ENCODE data around the gene KIF1B.
"Not testable (repeated sequence)": the region's sequence is repeated elsewhere in the genome, so short reads cannot be mapped to it uniquely, and the experiment has no call there.

The KIF1B gene

DNA sequence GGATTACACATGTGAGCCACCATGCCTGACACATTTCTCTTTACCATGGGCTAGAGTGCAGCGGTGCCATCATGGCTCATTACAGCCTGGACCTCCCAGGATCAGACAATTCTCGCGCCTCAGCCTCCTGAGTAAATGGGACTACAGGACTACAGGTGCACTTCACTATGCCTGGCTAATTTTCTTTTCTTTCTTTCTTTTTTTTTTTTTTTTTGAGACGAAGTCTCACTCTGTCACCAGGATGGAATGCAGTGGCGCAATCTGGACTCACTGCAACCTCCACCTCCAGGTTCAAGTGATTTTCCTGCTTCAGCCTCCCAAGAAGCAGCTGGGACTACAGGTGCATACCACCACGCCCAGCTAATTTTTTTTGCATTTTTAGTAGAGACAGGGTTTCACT is 14.8 kb upstream of the KIF1B start:
- no peak for DNase-seq (ENCODE audit: low read depth in 2 of 2)

DNA sequence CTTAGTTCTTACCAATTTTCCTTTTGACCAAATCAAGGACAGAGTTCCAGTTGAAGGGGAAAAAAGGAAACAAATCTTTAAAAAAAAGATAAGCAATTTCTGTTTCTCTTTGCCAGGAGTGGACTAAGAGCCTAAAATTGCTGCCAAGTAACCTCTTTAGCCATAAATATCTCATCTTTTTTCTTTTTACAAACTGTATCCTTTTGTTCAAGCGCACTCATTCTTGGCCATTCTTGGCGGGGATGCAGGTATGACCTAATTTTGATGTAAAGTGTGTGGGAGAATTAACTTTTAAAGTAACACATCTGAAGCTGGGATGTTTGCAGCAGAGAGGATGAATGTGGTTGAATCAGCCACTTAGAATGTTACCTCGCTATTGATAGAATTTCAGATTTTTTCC is 13.4 kb upstream of the KIF1B start:
- no peak for DNase-seq (ENCODE audit: low read depth in 2 of 2)

DNA sequence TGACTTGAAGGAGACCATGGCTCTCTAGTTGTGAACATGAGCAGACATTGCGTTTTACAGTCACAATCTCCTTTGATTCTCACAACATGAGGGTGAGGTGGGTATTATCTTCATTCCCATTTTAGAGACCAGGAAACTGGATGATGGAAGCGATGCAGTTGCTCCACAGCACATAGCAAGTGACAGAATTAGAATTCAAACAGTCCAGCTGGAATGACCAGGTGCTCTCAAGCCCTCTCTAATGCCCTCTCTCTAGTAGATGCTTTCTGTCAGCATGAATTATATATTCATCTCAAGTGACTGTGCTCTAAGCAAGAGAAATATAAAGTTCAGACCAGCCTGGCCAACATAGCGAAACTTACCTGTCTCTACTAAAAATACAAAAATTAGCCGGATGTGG is 9.8 kb upstream of the KIF1B start:
- DNase-seq (ENCODE audit: low read depth in 2 of 2), result no peak

DNA sequence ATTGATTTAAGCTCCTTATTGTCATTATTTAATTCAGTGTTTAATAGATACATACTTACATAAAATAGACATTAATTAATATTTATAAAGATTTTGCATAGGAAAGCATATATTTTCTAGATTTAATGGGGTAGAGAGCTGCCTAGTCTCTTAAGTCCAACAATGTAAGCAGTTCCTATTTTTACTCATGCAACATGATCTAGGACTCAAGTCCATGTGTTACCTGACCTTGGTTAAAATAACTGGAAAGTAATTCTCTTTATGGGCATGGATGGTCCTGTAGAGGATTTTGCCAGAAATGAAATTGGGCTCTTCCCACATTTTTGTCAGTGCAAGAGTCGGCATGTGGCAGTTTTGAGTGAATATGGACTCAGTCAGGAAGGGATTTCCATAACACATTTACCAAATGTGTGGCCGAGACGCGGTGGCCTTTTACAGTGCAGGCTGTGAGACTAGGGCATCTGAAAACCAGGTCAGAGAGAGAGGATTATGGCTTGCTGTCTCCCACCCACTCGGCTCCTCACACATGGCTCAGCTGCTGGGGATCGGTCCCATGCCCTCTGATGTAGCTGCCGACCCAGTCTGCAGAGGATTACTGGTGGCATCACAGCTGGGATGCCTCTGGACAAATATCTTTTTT is 6.2 kb upstream of the KIF1B start:
- no peak for DNase-seq (ENCODE audit: low read depth in 2 of 2)

DNA sequence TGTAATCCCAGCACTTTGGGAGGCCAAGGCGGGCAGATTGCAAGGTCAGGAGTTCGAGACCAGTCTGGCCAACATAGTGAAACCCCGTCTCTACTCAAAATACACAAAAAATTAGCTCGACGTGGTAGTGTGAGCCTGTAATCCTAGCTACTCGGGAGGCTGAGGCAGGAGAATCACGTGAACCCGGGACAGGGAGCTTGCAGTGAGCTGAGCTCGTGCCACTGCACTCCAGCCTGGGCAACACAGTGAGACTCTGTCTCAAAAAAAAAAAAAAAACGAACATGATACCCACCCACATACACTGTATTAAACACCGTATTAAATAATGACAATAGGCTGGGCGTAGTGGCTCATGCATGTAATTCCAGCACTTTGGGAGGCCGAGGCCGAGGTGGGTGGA is 5.2 kb upstream of the KIF1B start:
- DNase-seq (ENCODE audit: low read depth in 2 of 2), result not testable (repeated sequence)

DNA sequence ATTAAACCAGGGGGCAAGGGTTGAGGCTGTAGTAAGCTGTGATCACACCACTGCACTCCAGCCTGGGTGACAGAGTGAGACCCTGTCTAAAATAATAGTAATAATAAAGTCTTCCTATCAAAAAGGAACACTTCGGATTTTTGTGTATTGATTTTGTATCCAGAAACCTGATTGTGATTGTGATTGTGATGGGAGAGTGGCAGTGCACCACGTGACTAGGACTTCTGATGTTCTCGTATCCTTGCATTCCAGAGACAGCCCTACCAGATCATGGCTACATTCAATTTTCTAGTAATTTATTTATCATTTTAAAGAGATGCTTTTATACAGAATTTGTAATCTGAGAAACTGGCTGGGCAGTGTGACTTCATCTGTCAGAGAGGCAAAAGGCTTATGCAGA is 2.6 kb upstream of the KIF1B start:
- no peak for DNase-seq (ENCODE audit: low read depth in 2 of 2)

DNA sequence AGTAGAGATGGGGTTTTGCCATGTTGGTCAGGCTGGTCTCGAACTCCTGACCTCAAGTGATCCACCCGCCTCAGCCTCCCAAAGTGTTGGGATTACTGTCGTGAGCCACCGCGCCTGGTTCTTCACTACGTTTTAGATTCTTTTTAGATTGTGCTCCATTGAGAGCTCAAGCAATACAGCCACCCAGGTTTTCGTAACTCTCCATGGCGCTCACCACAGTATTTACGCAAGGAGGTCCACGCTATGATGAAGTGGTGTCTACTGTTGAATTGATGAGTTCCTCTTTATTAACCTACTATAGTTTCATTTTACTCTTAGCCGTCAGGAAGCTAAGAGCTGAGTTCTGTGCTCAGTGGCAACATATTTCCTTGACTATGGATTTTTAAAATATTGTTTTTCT is 1.8 kb upstream of the KIF1B start:
- DNase-seq (ENCODE audit: low read depth in 2 of 2), result no peak

DNA sequence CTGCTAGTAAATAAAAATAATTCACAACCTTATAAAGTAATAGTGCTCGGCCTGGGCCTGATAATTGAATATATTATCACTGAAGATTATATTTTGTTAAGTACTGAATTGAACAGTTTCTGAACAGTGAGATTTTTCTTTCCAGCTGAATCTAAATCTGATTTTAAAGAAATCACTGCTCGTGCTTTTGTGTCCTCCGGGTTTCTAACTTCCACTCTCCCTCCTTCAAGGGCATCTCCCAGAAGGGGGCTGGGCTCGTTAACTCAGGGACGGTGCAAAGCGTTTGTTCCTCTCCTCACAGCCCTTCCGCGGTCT is 823 bp upstream of the KIF1B start:
- no peak for DNase-seq (ENCODE audit: low read depth in 2 of 2)

DNA sequence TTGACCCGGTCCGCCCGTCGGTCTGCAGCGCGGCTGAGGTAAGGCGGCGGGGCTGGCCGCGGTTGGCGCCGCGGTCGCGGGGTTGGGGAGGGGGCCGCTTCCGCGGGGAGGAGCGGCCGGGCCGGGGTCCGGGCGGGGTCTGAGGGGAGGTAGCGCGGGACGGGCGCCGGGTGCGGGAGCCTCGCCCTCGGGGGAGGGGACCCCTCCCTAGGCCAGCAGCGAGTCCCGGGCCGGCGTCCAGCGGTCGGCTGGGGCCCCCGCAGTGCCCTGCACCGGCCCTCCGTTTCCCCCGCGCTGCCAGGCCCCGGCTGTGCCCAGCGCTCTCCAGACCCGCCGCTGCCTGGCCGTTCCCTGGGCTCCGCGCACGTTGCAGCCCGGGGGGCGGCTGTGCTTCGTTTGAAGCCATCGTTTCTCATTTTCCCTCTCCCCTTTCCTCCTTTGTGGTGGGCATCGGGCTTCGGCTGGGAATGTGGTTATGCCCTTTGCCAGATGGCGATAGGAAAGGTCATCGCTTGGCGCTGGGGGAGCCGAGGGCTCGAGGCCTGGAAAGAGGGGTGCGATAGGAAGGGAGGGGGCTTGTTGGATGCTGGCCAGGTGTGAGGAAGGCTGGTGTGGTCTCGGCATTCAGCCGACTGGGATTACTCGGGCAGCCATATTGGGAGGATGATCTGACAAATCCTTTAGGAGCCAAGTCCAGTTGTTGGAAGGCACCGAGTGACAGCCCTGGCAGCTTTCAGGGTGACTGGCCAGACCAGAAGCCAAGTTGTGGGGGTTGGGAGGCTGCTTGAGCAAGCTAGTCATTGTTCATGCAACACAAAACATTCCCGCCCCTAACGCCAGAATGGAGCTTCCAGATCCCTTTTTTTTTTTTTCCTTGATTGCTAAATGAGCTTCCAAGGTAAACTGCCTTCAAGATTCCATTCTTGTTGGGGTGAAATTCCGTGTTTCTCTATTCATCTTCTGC is 753 bp downstream of the KIF1B start:
- DNase-seq (ENCODE audit: low read depth in 2 of 2), result peak; percentile 59

DNA sequence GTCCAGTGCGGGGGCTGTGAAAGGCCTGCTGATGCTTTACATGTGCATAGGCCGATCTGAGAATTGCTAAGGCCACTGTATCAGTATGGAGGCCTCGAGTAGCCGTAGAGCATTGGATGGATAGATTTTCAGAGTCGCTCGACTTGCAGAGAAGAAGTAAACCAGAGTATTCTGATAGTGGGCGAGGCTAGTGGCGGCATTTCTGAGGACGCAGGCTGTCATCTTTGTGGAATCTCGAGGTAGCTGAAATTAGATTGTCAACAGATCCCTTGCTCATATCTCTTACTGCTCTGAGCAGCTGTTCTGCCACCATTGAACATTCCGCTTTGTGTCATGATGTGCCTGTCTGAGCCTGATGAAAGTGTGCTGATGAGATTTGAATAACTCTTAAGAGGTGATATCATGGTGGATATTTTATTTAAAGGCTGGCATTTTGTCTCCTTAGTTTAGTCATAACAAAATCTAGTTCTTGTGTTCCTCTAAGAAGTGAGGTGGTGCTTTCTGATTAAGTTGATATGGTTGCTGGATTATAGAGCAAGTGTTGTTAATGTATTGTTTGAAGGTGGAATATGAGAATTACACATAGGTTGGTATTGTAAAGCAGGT is 1.5 kb downstream of the KIF1B start:
- no peak for DNase-seq (ENCODE audit: low read depth in 2 of 2)

DNA sequence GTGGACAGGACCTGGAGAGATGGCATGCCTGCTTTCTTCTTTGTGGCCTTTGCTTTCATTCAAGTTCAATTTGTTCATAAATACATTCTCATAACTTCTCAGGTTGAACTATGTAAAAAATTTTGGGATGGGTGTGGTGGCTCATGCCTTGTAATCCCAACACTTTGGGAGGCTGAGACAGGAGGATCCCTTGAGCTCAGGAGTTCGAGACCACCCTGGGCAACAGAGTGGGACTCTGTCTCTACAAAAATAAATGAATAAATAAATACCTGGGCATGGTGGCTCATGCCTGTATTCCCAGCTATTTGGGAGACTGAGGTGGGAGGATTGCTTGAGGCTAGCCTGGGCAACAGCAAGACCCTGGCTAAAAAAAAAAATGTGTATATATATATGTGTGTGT is 2.1 kb downstream of the KIF1B start:
- DNase-seq (ENCODE audit: low read depth in 2 of 2), result no peak

DNA sequence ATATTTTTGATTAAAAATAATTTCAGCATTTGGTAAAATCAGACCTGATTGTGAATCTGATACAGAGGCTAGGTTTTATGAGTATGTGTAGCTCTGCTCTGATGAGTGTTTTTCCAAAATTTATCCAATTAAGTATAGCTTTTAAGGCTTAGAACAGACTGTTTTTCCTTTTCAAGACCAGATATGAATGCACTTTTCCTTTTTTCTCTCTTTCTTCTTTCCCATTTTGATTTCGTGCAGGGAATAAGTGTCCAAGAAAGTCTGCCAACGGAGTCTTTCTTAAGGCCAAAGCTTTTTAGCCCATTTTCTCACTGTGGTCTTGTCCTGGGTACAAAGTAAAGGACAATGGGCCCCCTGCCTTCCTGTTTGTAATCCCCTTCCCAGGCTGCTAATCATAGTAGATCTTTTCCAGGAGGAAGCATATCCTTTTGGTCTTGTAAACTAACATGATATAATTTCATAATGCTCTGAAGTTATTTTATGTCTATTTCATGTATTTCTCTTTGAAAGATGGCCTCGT is 2.9 kb downstream of the KIF1B start:
- no peak for DNase-seq (ENCODE audit: low read depth in 2 of 2)

DNA sequence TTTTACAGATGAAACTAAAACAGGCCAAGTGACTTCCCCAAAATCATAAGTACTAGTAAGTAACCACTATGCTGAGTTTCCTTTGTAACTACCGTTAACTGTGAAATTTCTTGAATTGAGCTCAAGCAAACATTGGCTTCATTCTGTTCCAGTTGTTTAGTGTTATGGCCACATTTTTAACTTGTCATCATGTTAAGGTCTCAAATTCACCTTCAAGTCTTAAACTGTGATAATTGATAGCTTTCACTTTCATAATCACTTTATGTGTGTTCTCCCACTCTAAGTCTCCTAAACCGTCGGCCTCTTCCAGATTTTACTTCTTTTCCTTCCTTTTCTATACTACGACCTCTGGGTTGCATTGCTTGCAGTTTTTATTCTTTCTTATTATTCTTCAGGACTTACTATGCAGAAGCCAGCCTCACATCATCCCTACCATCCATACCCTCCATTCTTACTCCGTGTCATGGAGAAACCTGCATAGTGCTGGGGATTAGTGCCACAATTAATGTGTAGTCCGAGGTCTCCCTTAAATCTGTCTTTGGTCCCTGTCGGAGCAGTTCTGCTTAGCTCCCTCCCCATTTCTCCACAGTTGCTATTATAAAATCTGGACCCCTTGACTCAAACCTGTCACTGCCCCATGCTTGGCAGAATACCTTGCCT is 5.8 kb downstream of the KIF1B start:
- DNase-seq (ENCODE audit: low read depth in 2 of 2), result no peak

DNA sequence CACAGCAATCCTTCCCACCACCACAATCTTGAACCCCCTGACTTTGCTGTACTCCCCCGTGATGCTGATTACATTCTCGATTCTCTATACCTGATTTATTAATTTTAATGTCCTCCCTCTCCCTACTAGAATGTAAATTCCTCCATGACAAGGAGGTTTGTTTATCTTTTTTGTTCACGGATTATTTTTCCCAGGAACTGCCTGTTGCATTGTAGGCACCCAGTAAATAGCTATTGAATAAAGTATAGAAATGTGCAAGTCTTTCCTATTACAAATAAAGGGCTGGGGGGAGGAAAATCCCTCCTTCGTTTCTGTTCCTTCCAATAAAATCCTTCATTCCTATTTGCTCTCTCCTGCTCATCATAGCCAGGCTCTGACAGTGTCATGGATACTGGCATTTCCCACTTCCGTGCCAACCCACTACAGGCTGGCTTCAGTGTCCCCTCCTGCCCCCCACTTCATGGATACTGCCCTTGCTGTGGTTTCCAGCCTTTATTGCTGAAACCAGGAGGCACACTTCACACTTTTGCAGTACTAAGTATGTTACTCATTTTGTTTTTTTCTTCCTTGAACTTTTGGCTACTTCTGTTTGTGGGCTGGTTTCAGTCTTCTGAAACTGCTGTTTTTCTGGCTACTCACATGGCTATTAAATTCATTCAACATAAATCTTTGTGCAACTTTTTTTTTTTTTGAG is 7.5 kb downstream of the KIF1B start:
- no peak for DNase-seq (ENCODE audit: low read depth in 2 of 2)

DNA sequence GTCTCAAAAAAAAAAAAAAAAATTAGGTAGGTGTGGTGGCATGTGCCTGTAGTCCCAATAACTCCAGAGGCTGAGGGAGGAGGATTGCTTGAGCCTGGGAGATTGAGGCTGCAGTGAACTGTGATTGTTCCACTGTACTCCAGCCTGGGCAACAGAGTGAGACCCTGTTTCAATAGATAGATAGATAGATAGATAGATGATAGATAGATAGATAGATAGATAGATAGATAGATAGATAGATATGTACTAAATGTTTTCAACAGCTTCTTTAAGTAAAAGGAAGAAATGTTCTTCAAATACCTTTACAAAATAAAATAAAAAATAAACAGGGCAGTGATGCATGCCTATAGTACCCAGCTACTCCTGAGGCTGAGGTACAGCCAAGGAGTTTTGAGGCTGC is 9.8 kb downstream of the KIF1B start:
- no peak for DNase-seq (ENCODE audit: low read depth in 2 of 2)

DNA sequence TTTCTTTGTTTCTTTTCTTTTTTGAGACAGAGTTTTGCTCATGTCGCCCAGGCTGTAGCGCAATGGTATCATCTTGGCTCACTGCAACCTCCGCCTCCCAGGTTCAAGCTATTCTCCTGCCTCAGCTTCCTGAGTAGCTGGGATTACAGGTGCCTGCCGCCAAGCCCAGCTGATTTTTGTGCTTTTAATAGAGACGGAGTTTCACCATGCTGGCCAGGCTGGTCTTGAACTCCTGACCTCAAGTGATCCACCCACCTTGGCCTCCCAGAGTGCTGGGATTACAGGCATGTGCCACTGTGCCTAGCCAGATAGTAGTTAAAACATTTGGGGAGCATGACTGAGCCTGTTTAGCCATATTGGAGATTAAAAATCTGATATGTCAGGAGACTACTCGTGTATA is 10.3 kb downstream of the KIF1B start:
- DNase-seq (ENCODE audit: low read depth in 2 of 2), result not testable (repeated sequence)

DNA sequence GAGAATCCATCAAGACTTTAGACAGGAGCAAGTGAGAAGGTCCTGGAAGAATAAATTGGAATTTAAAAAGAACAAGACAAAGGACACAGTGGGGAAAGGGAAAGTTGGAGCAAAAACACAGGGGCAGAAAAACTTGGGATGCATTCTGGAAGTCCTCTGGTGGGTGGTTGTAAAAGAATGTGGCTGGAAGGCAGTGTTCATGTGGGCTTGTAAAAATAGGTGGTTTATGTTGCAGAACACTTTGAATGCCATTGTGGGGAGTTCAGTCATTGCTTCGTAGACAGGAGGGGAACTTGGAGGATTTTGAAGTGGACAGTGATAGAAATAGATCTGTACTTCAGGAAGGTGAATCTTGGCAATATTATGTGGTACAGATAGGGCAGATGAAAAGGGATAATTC is 15.2 kb downstream of the KIF1B start:
- no peak for DNase-seq (ENCODE audit: low read depth in 2 of 2)

DNA sequence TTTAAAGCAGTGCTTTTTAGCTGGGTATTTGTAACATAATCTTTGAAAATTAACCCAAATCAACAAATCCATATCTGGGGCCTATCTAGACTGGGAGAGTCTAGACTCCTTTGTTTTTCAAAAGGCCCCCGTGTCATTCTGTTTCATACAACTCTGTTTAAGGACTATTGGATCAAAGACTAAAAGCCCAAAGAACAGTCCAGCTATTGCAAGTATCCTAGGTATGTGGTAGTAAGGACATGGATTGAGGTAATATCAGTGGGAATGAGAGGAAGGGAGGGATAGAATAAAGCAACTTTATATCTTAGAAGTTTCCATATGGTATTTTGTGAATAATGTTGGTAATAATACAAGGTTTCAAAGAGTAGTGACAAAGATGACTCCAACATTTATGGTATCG is 18.2 kb downstream of the KIF1B start:
- DNase-seq (ENCODE audit: low read depth in 2 of 2), result no peak

DNA sequence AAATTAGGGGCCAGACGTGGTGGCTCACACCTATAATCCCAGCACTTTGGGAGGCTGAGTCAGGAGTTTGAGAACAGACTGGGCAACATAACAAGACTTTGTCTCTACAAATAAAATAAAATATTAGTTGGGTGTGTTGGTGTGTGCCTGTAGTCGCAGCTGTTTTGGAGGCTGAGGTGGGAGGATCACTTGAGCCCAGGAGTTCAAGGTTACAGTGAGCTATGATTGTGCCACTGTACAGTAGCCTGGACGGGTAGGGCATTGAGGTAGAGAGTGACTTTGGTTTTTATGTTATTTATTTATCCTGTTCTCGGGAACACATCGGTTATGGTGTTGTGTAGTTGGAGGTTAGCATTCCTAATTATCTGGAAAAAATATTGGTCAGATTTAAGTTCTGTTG is 19.5 kb downstream of the KIF1B start:
- DNase-seq (ENCODE audit: low read depth in 2 of 2), result no peak

DNA sequence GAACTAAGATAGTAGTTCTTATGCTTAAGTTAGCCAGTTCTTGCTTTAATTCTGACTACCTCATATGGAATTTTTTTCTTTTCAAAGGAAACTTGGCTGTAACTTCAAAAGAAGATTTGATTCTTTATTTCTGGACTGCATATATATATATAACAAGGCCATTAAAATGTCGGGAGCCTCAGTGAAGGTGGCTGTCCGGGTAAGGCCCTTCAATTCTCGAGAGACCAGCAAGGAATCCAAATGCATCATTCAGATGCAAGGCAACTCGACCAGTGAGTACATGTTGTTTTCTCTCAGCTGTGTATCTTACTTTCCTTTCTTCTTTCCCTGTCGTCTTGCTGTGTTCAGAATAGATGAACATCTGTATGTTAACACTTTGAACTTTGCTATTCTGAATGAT is 21.8 kb downstream of the KIF1B start:
- no peak for DNase-seq (ENCODE audit: low read depth in 2 of 2)

DNA sequence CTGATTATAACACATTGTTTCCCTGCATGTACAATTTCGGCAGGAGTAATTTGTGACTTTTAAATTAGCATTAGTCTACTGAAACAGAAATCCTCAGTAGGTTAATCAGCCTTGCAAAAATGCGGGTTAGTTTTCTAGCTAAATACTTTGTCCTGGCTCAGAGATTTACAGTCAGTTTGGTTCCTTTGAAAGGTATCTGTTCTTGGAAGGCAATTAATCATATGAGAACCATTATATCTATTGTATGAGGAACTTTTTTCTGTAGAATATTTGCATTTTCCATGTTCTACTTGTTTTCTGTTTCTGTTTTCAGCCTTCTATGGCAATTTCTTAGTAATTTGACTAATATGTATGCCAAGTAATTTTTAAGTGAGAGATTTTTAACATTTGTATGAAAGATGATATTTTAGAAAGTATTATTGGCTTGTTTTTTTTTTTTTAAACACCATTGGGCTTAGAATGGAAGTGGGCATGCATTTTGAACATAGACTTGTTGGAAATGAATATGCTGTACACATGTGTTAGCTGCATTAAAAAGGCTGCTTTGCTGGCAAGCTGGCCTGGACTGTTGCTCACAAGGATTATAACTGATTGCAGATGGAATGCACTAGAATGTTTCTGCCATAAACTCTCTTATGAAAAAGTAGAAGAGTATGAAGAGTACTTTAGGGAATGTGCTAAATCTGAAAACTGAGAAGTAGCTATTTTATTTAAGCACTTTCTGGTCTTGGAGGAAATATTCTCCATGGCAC is 26.2 kb downstream of the KIF1B start:
- DNase-seq (ENCODE audit: low read depth in 2 of 2), result peak in 1 of 2 experiments; percentile 41

Measured in fibroblast of skin of left biceps (primary cell).